Trophoblast cell (in vitro differentiated cells and primary cell): ENCODE measurements around the gene FAM184B.

Experiments
- DNase-seq, 2 donors: peaks; one replicate each; pipeline ENCODE4 v3.0.0-alpha.2; 2016
- H2AFZ ChIP-seq: 2 replicates; pipeline ENCODE4 v1.6.1; 2013; ENCODE audit warnings: low read length, moderate library complexity, mild to moderate bottlenecking; ENCODE audit not compliant: insufficient read depth, poor library complexity
- H2AK5ac ChIP-seq: 2 replicates; pipeline ENCODE4 v1.6.1; 2013; ENCODE audit warnings: mild to moderate bottlenecking, low read length
- H2BK120ac ChIP-seq: 2 replicates; pipeline ENCODE4 v1.6.1; 2013; ENCODE audit warnings: low read length, mild to moderate bottlenecking, moderate library complexity; ENCODE audit not compliant: insufficient read depth, poor library complexity
- H2BK12ac ChIP-seq: 2 replicates; pipeline ENCODE4 v1.6.1; 2013; ENCODE audit warnings: mild to moderate bottlenecking, low read length, moderate library complexity
- H2BK5ac ChIP-seq: 2 replicates; pipeline ENCODE4 v1.6.1; 2013; ENCODE audit warnings: low read length, low read depth, moderate library complexity, mild to moderate bottlenecking; ENCODE audit not compliant: poor library complexity
- H3K14ac ChIP-seq: 2 replicates; pipeline ENCODE4 v1.6.1; 2013; ENCODE audit warnings: mild to moderate bottlenecking, low read length
- H3K18ac ChIP-seq: 2 replicates; pipeline ENCODE4 v1.6.1; 2013; ENCODE audit warnings: mild to moderate bottlenecking, low read length
- H3K23ac ChIP-seq: 2 replicates; pipeline ENCODE4 v1.6.1; 2013; ENCODE audit warnings: low read length
- H3K27ac ChIP-seq: 2 replicates; pipeline ENCODE4 v1.5.1; 2013; ENCODE audit warnings: low read depth, mild to moderate bottlenecking, inconsistent platforms, low read length, moderate library complexity
- H3K27me3 ChIP-seq: 2 replicates; pipeline ENCODE4 v1.6.1; 2013; ENCODE audit warnings: inconsistent platforms, mild to moderate bottlenecking, low read length, moderate library complexity; ENCODE audit not compliant: insufficient read depth
- H3K36me3 ChIP-seq, 2 experiments: 1 replicate in 1 of 2; 2 replicates in 1 of 2; pipeline ENCODE4 v1.6.1; 2013; ENCODE audit warnings: low read length in 2 of 2, mild to moderate bottlenecking in 2 of 2, moderate library complexity in 1 of 2; ENCODE audit not compliant: insufficient read depth in 2 of 2, control insufficient read depth in 1 of 2
- H3K4ac ChIP-seq: 2 replicates; pipeline ENCODE4 v1.6.1; 2013; ENCODE audit warnings: low read depth, mild to moderate bottlenecking, low read length, moderate library complexity
- H3K4me1 ChIP-seq, 2 experiments: 1 replicate in 1 of 2; 2 replicates in 1 of 2; pipeline ENCODE4 v1.6.1; 2013; ENCODE audit warnings: low read length in 2 of 2, mild to moderate bottlenecking in 2 of 2, moderate library complexity in 1 of 2; ENCODE audit not compliant: insufficient read depth in 2 of 2, control insufficient read depth in 1 of 2
- H3K4me2 ChIP-seq: 2 replicates; pipeline ENCODE4 v1.6.1; 2013; ENCODE audit warnings: inconsistent platforms, mild to moderate bottlenecking, low read length, moderate library complexity
- H3K4me3 ChIP-seq: 2 replicates; pipeline ENCODE4 v1.5.1; 2013; ENCODE audit warnings: mild to moderate bottlenecking, low read depth, low read length, inconsistent platforms
- H3K79me1 ChIP-seq: one replicate; pipeline ENCODE4 v1.6.1; 2013; ENCODE audit warnings: low read length
- H3K79me2 ChIP-seq: 2 replicates; pipeline ENCODE4 v1.6.1; 2013; ENCODE audit warnings: low read length, mild to moderate bottlenecking; ENCODE audit not compliant: control insufficient read depth, insufficient read depth, poor library complexity
- H3K9ac ChIP-seq: 2 replicates; pipeline ENCODE4 v1.6.1; 2013; ENCODE audit warnings: mild to moderate bottlenecking, low read length
- H3K9me3 ChIP-seq: 2 replicates; pipeline ENCODE4 v1.6.1; 2013; ENCODE audit warnings: low read depth, mild to moderate bottlenecking, control low read depth, inconsistent platforms, low read length; ENCODE audit not compliant: insufficient read depth
- H4K12ac ChIP-seq: 2 replicates; pipeline ENCODE4 v1.6.1; 2013; ENCODE audit warnings: low read depth, mild to moderate bottlenecking, low read length, moderate library complexity
- H4K8ac ChIP-seq: 2 replicates; pipeline ENCODE4 v1.6.1; 2013; ENCODE audit warnings: low read depth, mild to moderate bottlenecking, low read length, moderate library complexity
- H4K91ac ChIP-seq: one replicate; pipeline ENCODE4 v1.6.1; 2013; ENCODE audit warnings: low read depth, mild to moderate bottlenecking, low read length, moderate library complexity
- WGBS: extraction: QIAGEN DNeasy Blood & Tissue Kit; methylation state at CpG from one replicate; pipeline ENCODE4 v1.1.7; 2013; ENCODE audit warnings: missing lambda C conversion rate; ENCODE audit not compliant: insufficient read length, insufficient coverage; ENCODE audit errors: extremely low coverage; 5-methylcytosine and 5-hydroxymethylcytosine counted together

FAM184B gene

GRCh38 chr4:17605236-17605635 is 176.2 kb downstream of the FAM184B start:
- WGBS = no CpG with 5 or more reads among the region's 3 CpGs
- H3K14ac ChIP-seq = no peak overlapping the region

GRCh38 chr4:17599826-17600225 is 181.6 kb downstream of the FAM184B start:
- no peak for DNase-seq
- Histone ChIP-seq H2BK5ac (no peak overlapping the region), H3K4me3 (no peak overlapping the region), H3K9ac (no peak overlapping the region), H2BK12ac (no peak overlapping the region), H3K27ac (no peak overlapping the region), H3K79me1 (no peaks in the 10 kb centered on the region), H3K23ac (no peak overlapping the region), H3K4me1 (no peaks in the 10 kb centered on the region), H4K12ac (no peak overlapping the region), H4K91ac (no peak overlapping the region), H2AK5ac (no peak overlapping the region), H3K9me3 (no peaks in the 10 kb centered on the region), H3K36me3 (peaks cover 15 to 39% of the 10 kb centered on the region in 2 experiments), H3K4me2 (no peak overlapping the region), H2BK120ac (no peak overlapping the region), H3K27me3 (no peaks in the 10 kb centered on the region), H3K18ac (no peak overlapping the region), H3K14ac (no peak overlapping the region), H4K8ac (no peak overlapping the region), H2AFZ (no peak overlapping the region), H3K4ac (no peak overlapping the region), H3K79me2 (no peaks in the 10 kb centered on the region)
- WGBS = no CpG with 5 or more reads among the region's 1 CpG

More at GRCh38 chr4:17605236-17605635, 176.2 kb downstream of the FAM184B start:
- no peak overlapping the region for H2BK12ac ChIP-seq
- no peaks in the 10 kb centered on the region for H3K79me2 ChIP-seq
- peaks cover 7 to 27% of the 10 kb centered on the region in 2 experiments for H3K36me3 ChIP-seq
- H3K4ac ChIP-seq = no peak overlapping the region
- no peak for DNase-seq
- no peak overlapping the region for H3K4me2 ChIP-seq
- H3K4me3 ChIP-seq = no peak overlapping the region
- H3K9me3 ChIP-seq = peaks cover 3% of the 10 kb centered on the region
- no peak overlapping the region for H4K12ac ChIP-seq
- H4K91ac ChIP-seq = no peak overlapping the region
- no peaks in the 10 kb centered on the region for H3K79me1 ChIP-seq
- H3K18ac ChIP-seq = no peak overlapping the region
- no peak overlapping the region for H3K27ac ChIP-seq
- no peak overlapping the region for H2BK120ac ChIP-seq
- no peak overlapping the region for H2AK5ac ChIP-seq
- H3K23ac ChIP-seq = no peak overlapping the region
- no peaks in the 10 kb centered on the region for H3K27me3 ChIP-seq
- H2AFZ ChIP-seq = no peak overlapping the region
- H2BK5ac ChIP-seq = no peak overlapping the region
- H4K8ac ChIP-seq = no peak overlapping the region
- no peaks in the 10 kb centered on the region for H3K4me1 ChIP-seq
- H3K9ac ChIP-seq = no peak overlapping the region

GRCh38 chr4:17597517-17597916 is 183.9 kb downstream of the FAM184B start:
- no peak overlapping the region for H2AK5ac ChIP-seq
- no peak overlapping the region for H4K8ac ChIP-seq
- H2AFZ ChIP-seq = no peak overlapping the region
- H3K4me3 ChIP-seq = no peak overlapping the region
- H4K12ac ChIP-seq = no peak overlapping the region
- H3K79me1 ChIP-seq = no peaks in the 10 kb centered on the region
- DNase-seq = peak in 1 of 2 donors; percentile 66
- no CpG with 5 or more reads among the region's 7 CpGs for WGBS
- H3K36me3 ChIP-seq = peaks cover 21 to 39% of the 10 kb centered on the region in 2 experiments
- H2BK5ac ChIP-seq = no peak overlapping the region
- H3K27me3 ChIP-seq = no peaks in the 10 kb centered on the region
- H2BK12ac ChIP-seq = no peak overlapping the region
- H3K9ac ChIP-seq = no peak overlapping the region
- H3K79me2 ChIP-seq = no peaks in the 10 kb centered on the region
- no peak overlapping the region for H3K18ac ChIP-seq
- no peak overlapping the region for H3K27ac ChIP-seq
- H2BK120ac ChIP-seq = no peak overlapping the region
- H3K9me3 ChIP-seq = no peaks in the 10 kb centered on the region
- no peaks in the 10 kb centered on the region for H3K4me1 ChIP-seq
- H3K4ac ChIP-seq = no peak overlapping the region
- H3K23ac ChIP-seq = no peak overlapping the region
- H3K4me2 ChIP-seq = no peak overlapping the region
- H3K14ac ChIP-seq = no peak overlapping the region
- H4K91ac ChIP-seq = no peak overlapping the region

- no peaks in the 10 kb centered on the region for H3K79me2 ChIP-seq
- H3K23ac ChIP-seq = no peak overlapping the region
- H2BK120ac ChIP-seq = no peak overlapping the region
- H4K12ac ChIP-seq = no peak overlapping the region
- no peaks in the 10 kb centered on the region for H3K79me1 ChIP-seq
- H4K8ac ChIP-seq = no peak overlapping the region
- no peaks in the 10 kb centered on the region for H3K4me1 ChIP-seq
- H3K4ac ChIP-seq = no peak overlapping the region
- H2BK5ac ChIP-seq = no peak overlapping the region
- H3K36me3 ChIP-seq = peaks cover 24 to 36% of the 10 kb centered on the region in 2 experiments
- no peak overlapping the region for H3K18ac ChIP-seq
- H3K4me3 ChIP-seq = no peak overlapping the region
- no peaks in the 10 kb centered on the region for H3K27me3 ChIP-seq
- H3K9me3 ChIP-seq = no peaks in the 10 kb centered on the region
- H2BK12ac ChIP-seq = no peak overlapping the region
- no peak overlapping the region for H3K9ac ChIP-seq
- no peak overlapping the region for H3K27ac ChIP-seq
- H2AFZ ChIP-seq = no peak overlapping the region
- H4K91ac ChIP-seq = no peak overlapping the region
- no peak overlapping the region for H3K14ac ChIP-seq
- no peak overlapping the region for H3K4me2 ChIP-seq
- DNase-seq = no peak
- H2AK5ac ChIP-seq = no peak overlapping the region
- no CpG with 5 or more reads among the region's 6 CpGs for WGBS
Measured at GRCh38 chr4:17595471-17596005, 185.9 kb downstream of the FAM184B start.
